Measurements from ENCODE around the gene CUBN. TPM values are rescaled to one million over a fixed set of nuclear protein-coding genes. Genes with fewer than 3 reads are reported as not detected.

CUBN gene
- total RNA-seq, 1 experiment from 2014 or later: 1.3 TPM

DNA sequence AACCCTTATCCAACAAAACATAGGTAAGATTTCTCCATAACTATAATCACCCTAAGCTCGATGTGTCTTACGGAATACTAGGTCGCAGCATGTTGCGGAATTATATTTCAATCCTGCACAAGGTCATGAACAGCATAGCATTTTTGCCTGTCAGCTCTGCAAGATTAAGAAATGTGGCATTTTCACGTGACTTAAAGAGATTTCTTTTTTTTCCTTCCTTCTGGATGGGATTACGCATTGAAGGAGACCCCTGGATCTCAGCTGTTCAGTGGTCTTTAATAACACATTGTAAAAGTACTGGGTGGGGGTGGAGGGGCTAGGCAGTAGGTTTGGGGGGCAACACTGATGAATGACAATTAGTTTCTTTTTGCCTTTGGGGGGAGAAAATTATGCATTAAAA, 106.7 kb downstream of the CUBN start:
- TF ChIP-seq CTCF (IDR thresholded peaks at IDR 0.05): no peak
- TF ChIP-seq TCF7L2 (IDR thresholded peaks at IDR 0.05; ENCODE audit: low read depth, low read length): no peak
- no peak for TF ChIP-seq SIN3A (IDR thresholded peaks at IDR 0.05; ENCODE audit: borderline replicate concordance, insufficient read depth, low read depth, low read length)
- TF ChIP-seq POLR2AphosphoS5 (IDR thresholded peaks at IDR 0.05; ENCODE audit: low read depth, low read length): no peak
- TF ChIP-seq REST (IDR thresholded peaks at IDR 0.05; ENCODE audit: insufficient read depth in 1 of 2, low read depth in 2 of 2, low read length in 1 of 2): no peak
- CTCF ChIA-PET: interaction anchor here (0.6 kb wide), 1 partner anchor 228 kb away, joined by 6 read pairs; no protein-coding TSS in a partner anchor
- H3K27me3 ChIP-seq (ENCODE audit: control insufficient read depth, insufficient read depth, low read length): no peaks in the 10 kb centered on the region
- H3K36me3 ChIP-seq (ENCODE audit: control insufficient read depth, insufficient read depth, low read length): no peaks in the 10 kb centered on the region
- peak overlapping the region; percentile 99 for H3K27ac ChIP-seq (ENCODE audit: low read length)
- H3K9me3 ChIP-seq (ENCODE audit: control insufficient read depth, insufficient read depth, low read depth, low read length): peaks cover 10% of the 10 kb centered on the region; the same call in 1 of the 2 replicates
- BruUV-seq (replicated peaks): no TSS peak
- in situ Hi-C loops (cut with HindIII; ENCODE audit: low pct_unique_long_range_greater_than_20kb, low sequenced_read_pairs) (no loop called here), intact Hi-C loops (cut with micrococcal nuclease; ENCODE audit: unreplicated experiment) (loop anchor here (5.0 to 10.0 kb wide), 4 partner anchors 39 to 212 kb away; no protein-coding TSS in a partner anchor)
- peaks cover 63% of the 10 kb centered on the region for H3K4me1 ChIP-seq (ENCODE audit: control insufficient read depth, insufficient read depth, low read length)
- DNase-seq (ENCODE audit: low read depth, low spot score) (no peak), ATAC-seq (peak; percentile 33)
- POLR2A ChIA-PET: interaction anchor here (0.6 to 1.1 kb wide), 5 partner anchors 36 to 178 kb away, joined by 3 to 25 read pairs (median 7); no protein-coding TSS in a partner anchor
- peak overlapping the region in 1 of 2 experiments; percentile 29; a peak in 2 of 4 replicates for H3K4me3 ChIP-seq (ENCODE audit: low read depth in 2 of 2, low read length in 2 of 2)

GRCh38 chr10:17022466-17022825, 107.2 kb downstream of the CUBN start:
- ChIA-PET CTCF (interaction anchor here (0.5 to 0.6 kb wide), 2 partner anchors 178 to 228 kb away, joined by 6 to 7 read pairs; no protein-coding TSS in a partner anchor), POLR2A (interaction anchor here (0.6 to 1.4 kb wide), 10 partner anchors 36 to 178 kb away, joined by 3 to 25 read pairs (median 3); no protein-coding TSS in a partner anchor)
- in situ Hi-C loops (cut with HindIII; ENCODE audit: low pct_unique_long_range_greater_than_20kb, low sequenced_read_pairs) (no loop called here), intact Hi-C loops (cut with micrococcal nuclease; ENCODE audit: unreplicated experiment) (loop anchor here (5.0 to 10.0 kb wide), 4 partner anchors 40 to 212 kb away; no protein-coding TSS in a partner anchor)
- ATAC-seq (peak; percentile 50; the same call in 1 of the 2 replicates), DNase-seq (ENCODE audit: low read depth, low spot score) (no peak)
- H3K27ac ChIP-seq (ENCODE audit: low read length): peak overlapping the region; percentile 99
- no peaks in the 10 kb centered on the region for H3K36me3 ChIP-seq (ENCODE audit: control insufficient read depth, insufficient read depth, low read length)
- TF ChIP-seq POLR2AphosphoS5 (IDR thresholded peaks at IDR 0.05; ENCODE audit: low read depth, low read length): no peak
- no peak for TF ChIP-seq TCF7L2 (IDR thresholded peaks at IDR 0.05; ENCODE audit: low read depth, low read length)
- no peak for TF ChIP-seq REST (IDR thresholded peaks at IDR 0.05; ENCODE audit: insufficient read depth in 1 of 2, low read depth in 2 of 2, low read length in 1 of 2)
- TF ChIP-seq SIN3A (IDR thresholded peaks at IDR 0.05; ENCODE audit: borderline replicate concordance, insufficient read depth, low read depth, low read length): no peak
- no peak for TF ChIP-seq CTCF (IDR thresholded peaks at IDR 0.05)
- peaks cover 58% of the 10 kb centered on the region for H3K4me1 ChIP-seq (ENCODE audit: control insufficient read depth, insufficient read depth, low read length)
- H3K9me3 ChIP-seq (ENCODE audit: control insufficient read depth, insufficient read depth, low read depth, low read length): peaks cover 10% of the 10 kb centered on the region; the same call in 1 of the 2 replicates
- H3K27me3 ChIP-seq (ENCODE audit: control insufficient read depth, insufficient read depth, low read length): no peaks in the 10 kb centered on the region
- BruUV-seq (replicated peaks): no TSS peak
- H3K4me3 ChIP-seq (ENCODE audit: low read depth in 2 of 2, low read length in 2 of 2): peak overlapping the region; percentile 11 to 29; a peak in 3 of 4 replicates

Data from Panc1 (cell line).